GM18861 (cell line): Measurements from ENCODE around the gene ISYNA1.

Experiments
- ATAC-seq: cut with Tn5 transposase; IDR thresholded peaks from one replicate; pipeline ENCODE4 v1.9.1; 2021; ENCODE audit not compliant: unreplicated experiment

The ISYNA1 gene

DNA sequence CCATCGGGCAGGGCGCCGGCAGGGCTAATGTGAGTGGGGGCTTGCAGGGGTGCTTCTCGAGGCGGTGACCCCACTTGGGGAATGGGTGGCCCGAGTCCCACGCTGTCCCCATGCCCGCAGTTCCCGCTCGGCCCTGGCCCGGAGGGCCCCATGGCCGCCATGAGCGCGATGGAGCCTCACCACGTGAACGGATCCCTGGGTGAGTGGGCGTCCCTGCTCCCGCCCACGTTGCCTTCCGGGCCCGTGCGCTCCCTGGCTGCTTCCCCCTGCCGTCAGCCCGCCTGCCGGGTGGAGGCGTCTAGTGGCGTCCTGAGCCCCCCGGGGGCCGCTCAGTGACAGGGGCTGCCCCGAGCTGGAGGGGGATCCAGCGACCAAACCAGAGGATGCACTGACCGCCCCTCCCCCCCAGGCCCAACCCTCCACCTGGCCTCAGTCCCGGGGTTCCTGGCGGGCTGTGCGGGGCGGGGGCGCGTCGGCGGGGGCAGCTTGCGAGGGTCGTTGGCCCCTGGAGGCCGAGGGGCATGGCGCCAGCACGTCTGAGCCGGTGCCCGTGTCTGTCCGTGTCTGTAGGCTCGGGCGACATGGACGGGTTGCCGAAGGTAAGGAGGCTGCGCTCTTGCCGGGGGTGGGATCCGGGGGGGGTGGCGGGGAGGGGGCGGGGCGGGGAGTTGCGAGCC, 4.8 kb downstream of the ISYNA1 start:
- ATAC-seq = no peak

DNA sequence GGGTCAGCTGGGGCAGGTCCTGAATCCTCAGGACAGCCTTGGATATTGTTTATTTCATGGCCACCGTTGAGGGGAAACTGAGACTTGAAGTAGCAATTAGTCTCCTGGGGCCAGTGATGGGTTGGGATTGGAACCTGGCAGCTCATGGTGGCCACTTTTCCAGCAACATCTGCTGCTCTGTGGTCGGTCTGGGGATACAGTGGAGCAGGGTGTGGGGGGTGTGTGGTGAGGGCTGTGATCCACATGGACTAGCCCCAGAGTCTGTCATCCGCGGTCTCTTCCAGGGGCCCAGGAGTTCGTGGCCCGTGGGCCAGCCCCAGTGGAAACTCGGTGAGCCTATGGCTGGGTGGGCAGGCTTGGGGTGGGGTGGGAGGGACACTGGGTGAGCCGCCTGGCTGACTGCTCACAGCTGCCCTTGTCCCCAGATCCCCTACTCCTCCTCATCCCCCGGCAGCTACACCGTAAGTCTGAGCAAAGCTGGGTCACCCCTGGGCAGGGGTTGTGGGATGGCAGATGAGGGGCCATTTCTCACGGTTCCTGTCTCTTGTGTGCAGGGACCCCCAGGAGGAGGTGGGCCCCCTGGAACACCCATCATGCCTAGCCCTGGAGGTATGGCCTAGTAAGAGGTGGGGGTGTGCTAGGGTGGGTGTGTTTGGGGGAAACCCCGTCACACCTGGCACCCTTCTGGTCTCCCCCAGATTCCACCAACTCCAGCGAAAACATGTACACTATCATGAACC, 5.5 kb downstream of the ISYNA1 start:
- ATAC-seq = no peak

DNA sequence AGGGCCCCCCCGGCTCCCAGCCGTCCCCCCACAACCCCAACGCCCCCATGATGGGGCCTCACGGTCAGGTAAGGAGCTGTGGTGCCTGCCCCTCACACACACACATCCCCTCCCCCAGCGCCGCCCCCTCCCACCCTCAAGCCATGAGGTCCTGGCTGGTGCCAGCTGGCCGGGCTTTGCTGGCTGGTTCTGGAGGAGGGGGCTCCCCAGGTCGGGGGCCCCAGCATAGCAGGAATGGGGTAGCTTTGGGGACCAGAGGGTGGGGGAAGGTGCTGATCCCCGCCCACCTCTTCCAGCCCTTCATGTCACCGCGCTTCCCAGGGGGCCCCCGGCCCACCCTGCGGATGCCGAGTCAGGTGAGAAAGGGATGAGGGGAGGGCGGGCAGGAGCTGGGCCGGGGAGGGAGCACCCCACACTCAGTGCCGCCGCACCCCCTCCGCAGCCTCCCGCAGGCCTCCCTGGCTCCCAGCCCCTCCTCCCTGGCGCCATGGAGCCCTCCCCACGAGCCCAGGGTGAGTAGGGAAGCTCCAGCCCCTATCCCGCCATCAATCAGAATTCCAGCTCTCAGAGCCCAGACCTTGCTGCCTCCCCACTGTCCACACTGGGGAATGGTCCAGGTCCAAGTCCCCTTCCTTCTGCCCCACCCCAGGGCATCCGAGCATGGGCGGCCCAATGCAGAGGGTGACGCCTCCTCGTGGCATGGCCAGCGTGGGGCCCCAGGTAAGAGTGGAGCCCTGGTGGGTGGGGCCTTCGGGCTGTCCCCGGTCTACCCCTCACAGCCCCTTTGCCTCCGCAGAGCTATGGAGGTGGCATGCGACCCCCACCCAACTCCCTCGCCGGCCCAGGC, 6.4 kb downstream of the ISYNA1 start:
- no peak for ATAC-seq

DNA sequence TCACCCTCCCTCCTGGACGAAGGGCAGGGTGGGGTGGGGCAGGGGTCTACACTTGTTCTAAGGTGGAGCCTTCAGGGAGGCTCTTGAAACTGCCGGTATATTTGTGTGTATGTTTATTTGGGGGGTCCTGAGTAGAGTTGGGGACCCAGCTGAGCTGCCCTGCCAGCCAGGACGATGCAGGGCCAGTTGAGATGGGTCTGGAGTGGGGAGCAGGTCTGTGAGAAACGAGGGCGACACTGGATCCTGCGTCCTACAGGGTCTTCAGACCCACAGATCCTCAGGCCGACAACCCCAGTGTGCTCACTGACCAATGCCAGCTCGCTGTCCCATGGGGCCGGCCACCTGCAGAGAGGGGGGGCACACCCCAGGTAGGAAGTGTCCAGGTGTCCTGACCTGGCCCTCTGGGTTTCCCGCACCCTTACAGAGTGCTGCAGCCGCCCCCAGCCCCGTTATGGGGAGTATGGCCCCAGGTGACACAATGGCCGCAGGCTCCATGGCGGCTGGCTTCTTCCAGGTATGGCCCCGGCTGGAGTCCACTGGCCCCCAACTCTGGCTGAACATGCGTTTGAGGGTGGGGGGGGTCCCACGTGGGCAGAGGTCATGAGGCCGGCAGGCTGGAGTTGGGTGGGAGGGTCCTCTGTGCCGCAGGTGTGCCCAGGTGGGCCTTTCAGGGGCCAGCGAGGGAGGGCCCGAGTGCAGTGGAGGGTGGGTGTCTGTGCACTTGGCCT, 7.4 kb downstream of the ISYNA1 start:
- no peak for ATAC-seq

DNA sequence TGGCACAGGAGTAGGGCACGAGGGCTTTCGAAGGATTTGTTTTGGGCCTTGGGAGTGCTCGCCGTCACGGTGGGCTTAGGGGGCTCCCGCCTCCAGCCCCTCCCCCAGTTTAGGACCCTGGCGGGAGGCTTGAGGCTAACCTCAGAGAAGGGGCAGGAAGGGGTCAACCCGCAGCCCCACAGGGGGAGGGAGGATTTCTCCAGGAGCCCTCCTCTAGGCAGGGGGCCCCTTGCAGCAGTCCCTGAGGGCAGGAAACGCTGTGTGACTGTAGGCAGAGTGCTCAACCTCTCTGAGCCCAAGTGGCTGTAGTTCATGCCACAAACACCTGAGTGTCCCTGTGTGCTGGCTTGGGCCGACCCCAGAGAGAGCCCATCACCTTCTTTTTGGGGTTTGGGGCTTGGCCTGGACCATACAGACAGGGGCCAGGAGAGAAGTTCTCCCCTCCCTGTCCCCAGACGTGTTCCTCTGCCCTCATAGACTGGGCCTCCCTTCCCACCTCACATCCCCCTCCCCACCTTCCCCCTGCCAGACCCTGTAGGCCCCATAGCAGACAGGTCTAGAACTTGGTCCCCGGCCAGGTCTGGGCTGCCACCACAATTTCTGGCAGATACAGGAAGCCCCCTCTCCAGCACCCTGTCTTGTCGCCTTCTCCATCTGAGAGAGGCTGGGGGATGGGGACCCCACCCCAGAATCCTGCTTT, 8.1 kb downstream of the ISYNA1 start:
- ATAC-seq = no peak

DNA sequence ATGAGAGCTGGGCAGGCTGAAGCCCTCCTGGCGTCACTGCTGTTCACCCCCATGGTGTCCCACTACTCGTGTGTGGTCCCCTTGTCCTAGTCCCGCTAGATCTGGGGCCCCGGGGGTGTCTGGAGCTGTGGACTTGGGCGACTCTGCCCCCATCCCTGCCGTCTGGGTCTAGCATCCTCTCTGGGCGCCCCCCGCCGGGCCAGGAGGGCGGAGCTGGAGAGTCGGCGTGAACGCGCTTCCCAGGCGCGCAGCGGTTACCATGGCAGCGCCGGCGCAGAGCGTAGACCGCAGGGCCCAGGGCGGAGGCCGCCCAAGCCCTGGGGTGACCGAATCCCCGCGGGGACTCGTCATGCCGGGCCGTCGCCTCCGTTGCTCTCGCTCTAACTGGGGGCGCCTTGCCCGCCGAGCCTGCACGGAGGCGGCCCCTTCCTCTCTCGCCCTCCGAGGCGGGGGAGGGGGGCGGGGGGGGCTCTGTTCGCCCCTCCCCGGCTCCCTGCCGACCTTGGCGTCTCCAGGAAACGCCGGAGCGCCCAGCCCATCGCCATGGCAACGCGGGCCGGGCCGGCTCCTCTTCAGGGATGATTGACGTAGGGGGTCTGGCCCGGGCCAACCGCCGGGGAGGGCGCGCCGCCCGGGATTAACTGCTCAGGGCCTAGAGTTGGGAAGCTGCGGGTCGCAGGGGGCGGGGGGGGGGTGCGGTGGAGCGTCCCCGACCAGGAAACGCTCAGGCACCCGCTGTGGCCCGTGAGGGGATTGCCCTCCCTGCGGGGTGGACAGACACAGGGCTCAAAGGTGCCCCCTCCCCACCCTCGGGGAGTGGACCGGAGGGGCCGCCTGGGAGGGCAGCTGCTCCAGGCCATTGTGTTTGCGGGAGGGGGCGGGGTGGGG, 8.9 kb downstream of the ISYNA1 start:
- peak; percentile 58 for ATAC-seq

DNA sequence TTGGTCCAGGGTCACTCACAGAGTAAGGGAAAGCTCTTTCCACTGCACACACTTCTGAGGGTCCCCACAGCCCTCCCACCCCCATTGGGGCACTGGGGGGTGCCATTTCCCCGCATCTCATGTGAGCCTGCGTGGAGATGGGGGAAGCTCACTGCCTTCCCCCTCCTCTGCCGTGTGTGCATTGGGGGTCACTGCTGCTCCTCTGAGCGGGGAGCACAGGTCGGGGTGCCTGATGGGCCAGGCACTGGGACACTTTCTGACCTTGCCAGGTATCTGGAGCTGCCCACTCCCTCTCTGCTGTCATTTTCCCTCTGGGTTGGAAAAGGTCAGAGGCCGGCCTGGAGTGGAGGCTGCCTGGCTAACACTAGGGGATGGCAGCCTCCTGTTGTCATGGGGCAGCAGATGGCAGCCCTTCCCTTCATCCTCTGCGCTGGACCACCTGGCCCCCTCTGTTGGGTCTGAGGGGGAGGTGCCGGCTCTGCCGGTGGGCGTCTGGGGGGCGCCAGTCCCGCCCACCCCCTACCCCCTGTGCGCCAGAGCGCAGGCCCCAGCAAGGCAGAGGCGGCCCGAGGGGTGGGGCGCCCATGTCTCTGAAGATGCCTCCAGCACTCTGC, 9.7 kb downstream of the ISYNA1 start:
- no peak for ATAC-seq

DNA sequence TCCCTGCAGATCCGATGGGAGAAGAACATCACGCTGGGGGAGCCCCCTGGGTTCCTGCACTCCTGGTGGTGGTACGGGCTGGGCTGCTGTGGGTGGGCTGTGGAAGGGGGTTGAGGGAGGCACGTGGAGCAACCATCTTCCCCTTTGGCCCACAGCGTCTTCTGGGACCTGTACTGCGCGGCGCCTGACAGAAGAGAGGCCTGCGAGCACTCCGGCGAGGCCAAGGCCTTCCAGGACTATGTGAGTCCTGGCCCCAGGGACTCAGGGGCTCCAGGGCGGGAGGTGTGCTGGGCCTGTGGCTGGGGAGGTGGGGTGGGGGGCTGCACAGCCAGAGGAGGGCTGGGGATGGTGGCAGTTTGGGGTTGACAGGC, 10.2 kb downstream of the ISYNA1 start:
- ATAC-seq = no peak

DNA sequence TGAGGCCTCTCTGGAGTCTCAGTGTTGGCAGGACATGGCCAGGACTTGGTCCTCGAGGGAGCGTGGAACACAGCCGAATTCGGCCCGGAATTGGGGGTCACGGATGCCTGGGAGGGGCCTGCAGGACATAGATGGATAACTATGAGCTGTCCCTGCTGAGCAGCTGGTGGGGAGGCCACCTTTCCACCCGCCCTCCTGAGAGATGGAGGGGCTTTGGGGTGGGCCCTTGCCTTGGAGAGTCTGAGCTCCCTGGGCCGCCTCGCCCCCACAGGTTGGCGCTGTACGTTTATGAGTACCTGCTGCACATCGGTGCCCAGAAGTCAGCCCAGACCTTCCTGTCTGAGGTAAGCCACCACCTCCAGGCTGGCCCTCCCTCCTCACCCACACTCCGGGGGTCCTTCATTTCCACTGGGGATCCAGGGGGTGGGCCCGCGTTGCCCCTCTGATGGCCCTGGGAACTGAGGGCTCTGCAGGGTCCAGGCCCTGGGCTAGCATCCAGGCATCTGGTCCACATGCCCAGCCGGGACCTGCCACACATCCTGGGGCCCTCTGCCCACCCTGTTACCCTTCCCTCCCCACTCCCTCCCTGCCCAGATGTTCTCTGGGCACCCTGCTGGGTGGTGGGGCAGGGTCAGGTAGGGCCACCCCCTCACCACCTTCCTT, 10.7 kb downstream of the ISYNA1 start:
- ATAC-seq = no peak

DNA sequence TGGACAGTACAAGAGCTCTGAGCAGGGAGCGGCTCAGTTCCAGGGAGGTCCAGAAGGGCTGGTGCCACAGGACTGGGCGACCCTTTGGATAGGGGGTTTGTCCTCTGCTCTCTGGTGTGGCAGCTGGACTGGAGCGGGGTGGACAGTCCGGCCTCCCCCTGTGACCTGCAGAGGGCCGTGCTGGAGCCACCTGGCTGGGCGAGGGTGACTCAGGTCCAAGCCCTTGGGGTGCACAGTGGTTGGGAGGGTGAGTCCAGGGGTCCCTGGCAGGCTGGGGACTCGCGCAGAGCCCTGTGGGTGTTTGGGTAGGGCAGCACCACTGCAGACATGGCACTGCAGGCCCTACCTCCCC, 11.5 kb downstream of the ISYNA1 start:
- no peak for ATAC-seq

DNA sequence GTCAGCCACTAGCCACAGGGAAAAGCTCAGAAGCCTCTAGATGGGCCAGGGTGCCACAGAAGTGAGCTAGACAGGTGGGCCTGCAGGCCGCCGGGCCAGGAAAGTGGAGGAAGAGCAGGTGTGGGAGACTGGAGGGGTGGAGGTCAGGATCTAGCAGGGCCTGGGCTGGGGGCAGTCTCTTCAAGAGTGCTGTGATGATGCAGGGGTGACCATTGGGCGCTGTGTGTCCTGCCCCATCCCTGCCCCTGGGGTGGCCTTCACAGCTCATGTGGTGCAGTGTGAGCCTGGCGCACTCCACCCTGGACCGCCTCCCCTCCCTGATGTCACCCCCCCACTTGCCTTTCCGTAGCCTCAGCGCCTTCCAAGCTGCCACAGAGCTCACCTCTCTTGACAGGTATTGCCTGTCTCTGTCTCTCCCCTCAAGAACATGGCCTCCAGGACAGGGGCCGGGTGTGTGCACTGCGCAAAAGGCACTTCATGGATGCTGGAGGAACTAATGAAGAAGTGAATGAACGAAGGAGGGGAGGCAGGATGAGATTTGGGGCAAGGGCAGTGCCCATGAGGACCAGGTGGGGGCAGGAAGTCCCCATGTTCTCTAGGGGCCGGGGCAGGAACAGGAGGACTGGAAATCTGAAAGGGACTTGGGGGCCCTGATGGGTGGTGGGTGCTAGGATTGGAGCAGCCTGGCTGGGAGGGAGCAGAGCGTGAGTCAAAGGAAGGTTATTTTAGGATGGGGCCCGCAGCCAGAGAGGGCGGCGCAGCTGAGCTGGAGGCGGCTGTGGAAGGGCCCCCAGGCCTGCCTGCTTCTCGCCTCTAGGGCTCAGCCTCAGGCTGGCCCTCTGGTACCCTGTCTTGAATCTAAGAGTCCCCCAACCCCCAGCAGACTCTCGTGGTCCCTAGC, 12.2 kb downstream of the ISYNA1 start:
- no peak for ATAC-seq

DNA sequence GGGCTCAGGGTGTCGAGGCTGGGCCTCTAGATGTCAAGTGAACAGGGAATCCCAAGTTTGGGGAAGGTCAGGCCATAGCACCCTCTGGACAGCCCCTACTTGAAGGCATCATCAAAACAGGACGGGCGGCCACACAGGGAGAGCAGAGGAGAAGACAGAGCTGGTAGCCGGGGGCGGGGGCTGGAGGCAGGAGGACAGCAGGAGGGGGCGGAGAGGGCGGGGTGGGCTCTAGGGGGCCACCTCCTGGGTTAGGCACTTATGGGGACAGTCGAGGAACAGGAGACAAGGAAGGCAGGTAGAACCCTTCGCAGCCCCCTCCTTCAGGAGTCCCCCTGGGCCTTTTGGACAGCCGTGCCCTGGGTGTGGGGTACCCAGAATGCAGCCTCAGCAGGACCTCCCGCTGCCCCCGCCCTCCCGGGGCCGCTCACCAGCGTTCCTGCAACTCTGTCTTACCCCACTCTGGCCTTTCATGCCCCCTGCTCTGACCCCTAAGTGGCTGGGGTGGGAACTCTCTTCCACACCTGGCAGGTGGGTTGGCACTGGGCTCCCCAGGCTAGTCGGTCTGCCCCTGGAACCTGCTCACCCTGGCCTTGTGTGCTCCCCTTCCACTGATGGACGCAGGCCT, 12.9 kb downstream of the ISYNA1 start:
- no peak for ATAC-seq

DNA sequence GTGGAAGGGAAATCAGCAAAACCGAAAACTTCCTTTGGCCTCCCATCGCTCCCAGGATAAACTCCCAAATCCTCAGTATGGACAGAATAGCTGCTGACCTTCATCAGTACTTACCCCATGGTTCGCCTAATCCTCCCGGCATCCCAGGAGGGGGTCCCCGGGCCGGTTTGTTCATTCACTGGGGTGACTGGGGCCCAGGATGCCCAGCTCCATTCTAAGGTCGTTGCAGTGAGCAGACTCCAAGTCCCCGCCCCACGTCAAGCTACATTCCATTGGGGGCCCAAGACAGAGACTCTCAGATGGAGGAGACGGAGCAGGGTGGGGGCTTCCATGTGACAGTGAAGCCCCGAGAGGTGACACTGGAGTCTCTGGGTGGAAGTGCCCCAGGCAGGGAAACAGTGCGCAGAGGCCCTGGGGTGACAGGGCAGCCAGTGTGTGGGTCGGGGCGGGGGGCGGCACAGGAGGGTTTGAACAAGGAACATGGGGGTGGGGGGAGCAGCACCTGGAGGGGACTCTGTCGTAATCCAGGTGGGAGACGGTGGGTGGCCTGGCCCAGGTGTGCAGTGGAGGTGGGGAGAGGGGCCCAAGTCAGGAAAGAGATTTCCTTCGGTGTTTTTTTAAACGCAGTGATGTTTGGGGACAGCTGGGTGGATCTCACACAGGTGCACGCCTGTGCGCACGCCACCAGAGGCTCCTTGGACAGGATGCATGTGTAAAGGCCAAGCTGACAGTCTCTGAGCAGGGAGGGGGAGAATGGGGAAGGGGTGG, 13.6 kb downstream of the ISYNA1 start:
- ATAC-seq = no peak

DNA sequence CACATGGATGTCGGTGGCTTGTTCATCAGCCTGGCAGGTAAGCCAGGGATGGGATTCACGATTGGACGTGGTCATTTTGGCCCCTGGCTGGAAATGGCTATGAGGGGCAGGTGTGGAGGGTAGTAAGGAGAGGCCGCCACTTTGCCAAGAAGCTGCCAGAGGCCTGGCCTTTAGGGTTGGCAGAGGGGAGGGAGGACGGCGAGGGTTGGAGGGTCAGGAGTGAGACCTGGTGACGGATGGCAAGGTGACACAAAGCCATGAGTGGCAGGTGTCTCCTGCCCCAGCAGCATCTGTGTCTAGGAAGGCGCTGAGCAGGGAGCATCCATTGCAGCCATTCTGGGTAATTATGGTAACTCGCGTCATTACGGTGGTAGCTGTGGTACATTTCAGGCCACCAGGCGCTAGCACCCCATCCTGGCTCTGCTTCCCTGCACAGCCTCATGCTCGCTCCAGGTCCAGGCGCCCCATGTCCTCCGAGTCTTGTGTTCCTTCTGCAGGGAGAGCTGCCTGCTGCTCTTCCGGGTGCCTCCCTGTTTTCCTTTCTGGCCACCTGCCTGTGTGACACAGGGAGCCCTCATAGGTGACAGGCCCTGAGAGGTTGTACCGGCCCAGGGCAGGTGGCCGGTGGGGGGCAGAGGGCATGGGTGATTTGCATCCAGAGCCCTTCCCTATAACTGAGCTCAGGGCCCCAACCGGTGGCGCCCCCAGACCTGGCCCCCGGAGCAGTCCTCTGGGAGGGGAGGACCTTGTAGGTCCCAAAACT, 14.5 kb downstream of the ISYNA1 start:
- ATAC-seq = no peak

DNA sequence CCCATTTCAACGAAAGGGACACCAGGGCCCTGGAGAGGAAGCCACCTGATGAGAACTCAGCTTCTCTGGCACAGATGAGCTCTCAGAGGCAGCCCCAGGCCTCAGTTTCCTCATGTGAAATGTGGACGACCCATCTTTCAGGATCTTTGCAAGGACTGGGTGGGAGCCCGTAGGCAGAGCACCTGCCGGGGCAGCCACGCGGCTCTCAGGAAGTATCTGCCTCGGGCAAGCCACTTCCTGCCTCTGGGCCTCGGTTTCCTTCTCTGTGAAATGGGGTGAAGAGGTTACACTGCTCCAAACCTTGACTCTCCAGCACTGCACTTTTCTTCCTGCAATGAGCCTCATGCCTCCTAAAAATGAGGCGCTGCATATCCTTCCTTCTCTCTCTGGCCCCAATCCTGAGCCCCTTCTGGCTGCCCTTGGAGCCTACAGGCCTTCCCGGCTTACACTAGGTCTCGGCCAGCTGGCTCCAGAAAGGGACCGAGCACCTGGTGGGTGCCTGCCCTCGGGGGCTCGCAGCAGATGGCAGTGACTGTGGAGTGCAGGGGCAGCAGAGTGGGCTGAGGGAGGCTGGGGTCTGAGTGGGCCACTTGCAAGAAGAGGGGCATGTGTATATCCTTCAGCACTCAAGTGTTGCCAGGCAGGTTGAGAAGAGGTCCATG, 15.3 kb downstream of the ISYNA1 start:
- no peak for ATAC-seq
